ENCODE data around the gene NDUFV1.
"Not testable (repeated sequence)": the region's sequence is repeated elsewhere in the genome, so short reads cannot be mapped to it uniquely, and the experiment has no call there.

Gene NDUFV1

DNA sequence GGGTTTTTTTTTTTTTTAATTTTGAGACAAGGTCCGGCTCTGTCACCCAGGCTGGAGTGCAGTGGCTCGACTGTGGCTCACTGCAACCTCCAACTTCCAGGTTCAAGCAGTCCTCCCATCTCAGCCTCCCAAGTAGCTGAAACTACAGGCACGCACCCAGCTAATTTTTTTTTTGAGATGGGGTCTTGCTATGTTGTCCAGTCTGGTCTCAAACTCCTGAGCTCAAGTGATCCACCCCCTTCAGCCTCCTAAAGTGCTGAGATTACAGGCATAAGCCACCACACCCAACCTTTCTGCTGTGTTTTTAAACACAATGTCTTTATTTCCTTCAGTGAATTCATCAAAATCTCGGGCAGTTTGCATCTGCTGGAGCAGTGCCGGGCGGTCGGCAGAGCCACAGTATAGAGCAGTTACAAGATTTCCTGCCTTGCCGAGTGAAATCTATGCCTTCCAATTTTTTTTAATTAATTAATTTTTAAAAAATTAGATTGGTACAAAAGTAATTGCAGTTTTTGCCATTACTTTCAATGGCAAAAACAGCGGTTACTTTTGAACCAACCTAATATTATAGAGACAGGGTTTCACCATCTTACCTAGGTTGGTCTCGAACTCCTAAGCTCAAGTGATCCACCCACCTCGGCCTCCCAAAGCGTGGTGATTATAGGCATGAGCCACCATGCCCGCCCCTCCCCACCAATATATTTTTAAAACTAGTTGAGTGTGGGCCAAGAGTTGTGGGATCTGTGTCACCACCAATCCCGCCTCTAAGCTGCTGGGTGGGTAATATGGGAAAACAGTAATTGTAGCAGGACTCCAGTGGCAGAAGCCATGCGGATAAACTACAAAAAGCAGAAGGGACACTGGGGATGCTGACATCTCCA lies 46.5 kb downstream of the NDUFV1 start:
- TF ChIP-seq, protein P1, sequence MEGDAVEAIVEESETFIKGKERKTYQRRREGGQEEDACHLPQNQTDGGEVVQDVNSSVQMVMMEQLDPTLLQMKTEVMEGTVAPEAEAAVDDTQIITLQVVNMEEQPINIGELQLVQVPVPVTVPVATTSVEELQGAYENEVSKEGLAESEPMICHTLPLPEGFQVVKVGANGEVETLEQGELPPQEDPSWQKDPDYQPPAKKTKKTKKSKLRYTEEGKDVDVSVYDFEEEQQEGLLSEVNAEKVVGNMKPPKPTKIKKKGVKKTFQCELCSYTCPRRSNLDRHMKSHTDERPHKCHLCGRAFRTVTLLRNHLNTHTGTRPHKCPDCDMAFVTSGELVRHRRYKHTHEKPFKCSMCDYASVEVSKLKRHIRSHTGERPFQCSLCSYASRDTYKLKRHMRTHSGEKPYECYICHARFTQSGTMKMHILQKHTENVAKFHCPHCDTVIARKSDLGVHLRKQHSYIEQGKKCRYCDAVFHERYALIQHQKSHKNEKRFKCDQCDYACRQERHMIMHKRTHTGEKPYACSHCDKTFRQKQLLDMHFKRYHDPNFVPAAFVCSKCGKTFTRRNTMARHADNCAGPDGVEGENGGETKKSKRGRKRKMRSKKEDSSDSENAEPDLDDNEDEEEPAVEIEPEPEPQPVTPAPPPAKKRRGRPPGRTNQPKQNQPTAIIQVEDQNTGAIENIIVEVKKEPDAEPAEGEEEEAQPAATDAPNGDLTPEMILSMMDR (IDR thresholded peaks at IDR 0.05), result no peak
- TF ChIP-seq ZFX (IDR thresholded peaks at IDR 0.05; ENCODE audit: borderline replicate concordance), result no peak
- no peak overlapping the region for H3K27ac ChIP-seq

DNA sequence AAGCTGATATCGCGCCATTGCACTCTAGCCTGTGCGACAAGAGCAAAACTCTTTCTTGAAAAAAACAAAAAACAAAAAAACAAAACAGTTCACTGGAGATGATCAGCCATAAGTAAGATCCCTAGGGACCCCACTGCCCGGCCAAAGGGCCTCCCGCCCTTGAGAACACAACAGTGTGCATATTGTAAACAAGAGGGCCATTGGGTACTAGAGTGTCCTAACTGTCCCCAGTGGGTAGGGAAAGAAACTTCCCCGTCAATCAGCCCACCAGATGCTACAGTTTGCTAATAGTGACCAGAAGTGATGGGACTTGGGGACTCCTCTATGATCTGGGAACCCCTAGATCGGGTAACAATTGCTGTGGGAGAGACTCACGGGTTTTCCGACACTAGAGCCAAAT lies 47.5 kb downstream of the NDUFV1 start:
- TF ChIP-seq, protein P1 (IDR thresholded peaks at IDR 0.05), result no peak
- no peak for TF ChIP-seq ZFX (IDR thresholded peaks at IDR 0.05; ENCODE audit: borderline replicate concordance)
- no peak overlapping the region for H3K27ac ChIP-seq

DNA sequence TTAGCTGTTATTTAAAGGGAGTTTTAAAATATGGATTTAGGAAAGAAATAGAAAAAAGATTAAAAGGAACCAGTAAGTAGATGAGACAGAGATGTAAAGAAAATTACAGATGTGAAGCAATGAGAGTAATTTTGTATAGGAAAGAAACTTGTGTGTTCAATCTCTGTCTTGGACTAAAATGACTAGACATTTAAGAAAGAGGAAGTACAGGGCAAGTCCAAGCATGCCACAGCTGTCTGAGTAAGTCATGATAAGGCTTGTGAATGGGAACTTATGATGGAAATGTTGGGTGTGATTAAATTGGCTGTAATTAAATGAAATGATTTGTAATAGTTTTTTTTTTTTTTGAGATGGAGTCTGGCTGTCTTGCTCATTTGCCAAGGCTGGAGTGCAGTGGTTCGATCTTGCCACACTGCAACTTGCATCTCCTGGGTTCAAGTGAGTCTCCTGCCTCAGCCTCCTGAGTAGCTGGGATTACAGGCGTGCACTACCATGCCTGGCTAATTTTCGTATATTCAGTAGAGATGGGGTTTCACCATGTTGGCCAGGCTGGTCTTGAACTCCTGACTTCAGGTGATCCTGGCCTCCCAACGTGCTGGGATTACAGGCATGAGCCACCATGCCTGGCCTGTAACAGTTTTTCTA lies 49.7 kb downstream of the NDUFV1 start:
- no peak overlapping the region for H3K27ac ChIP-seq

DNA sequence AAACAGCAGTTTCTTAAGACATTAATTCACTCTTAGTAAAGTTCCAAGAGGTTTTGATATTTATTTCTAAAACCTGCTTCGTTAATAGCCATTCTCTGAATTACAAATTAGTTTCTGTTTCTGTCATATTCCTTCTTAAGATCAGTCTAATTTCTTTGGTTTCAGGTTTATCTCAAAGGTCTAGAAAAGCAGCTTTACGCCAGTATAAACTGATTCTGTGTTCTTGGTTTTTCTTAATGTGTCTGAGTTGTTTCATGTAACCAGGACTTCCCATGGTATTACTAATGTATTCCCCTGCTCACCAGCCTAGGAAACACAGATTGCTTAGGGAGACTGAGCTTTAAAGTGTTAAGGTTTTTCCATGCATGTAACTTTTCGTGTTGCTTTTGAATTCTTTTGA lies 50.6 kb downstream of the NDUFV1 start:
- no peak for TF ChIP-seq ZFX (IDR thresholded peaks at IDR 0.05; ENCODE audit: borderline replicate concordance)
- TF ChIP-seq, protein P1 (IDR thresholded peaks at IDR 0.05), result no peak
- H3K27ac ChIP-seq, result peak overlapping the region; percentile 11; the same call in 1 of the 2 replicates

More for the DNA sequence above, 49.7 kb downstream of the NDUFV1 start:
- TF ChIP-seq, protein P1 (IDR thresholded peaks at IDR 0.05), result no peak
- TF ChIP-seq ZFX (IDR thresholded peaks at IDR 0.05; ENCODE audit: borderline replicate concordance), result no peak

DNA sequence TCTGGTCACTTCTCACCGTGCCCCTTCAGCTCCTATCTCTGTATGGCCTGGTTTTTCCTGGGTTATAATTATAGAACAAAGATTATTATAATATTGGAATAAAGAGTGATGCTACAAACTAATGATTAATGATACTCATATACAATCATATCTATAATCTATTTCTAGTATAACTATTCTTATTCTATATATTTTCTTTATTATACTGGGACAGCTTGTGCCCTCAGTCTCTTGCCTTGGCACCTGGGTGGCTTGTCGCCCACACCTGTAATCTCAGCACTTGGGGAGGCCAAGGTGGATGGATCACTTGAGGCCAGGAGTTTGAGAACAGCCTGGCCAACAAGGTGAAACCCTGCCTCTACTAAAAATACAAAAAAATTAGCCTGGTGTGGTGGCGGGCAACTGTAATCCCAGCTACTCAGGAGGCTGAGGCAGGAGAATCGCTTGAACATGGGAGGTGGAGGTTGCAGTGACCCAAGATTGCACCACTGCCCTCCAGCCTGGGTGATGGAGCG lies 53.0 kb downstream of the NDUFV1 start:
- not testable (repeated sequence) for H3K27ac ChIP-seq
- TF ChIP-seq, protein P1 (IDR thresholded peaks at IDR 0.05), result peak; percentile 65

DNA sequence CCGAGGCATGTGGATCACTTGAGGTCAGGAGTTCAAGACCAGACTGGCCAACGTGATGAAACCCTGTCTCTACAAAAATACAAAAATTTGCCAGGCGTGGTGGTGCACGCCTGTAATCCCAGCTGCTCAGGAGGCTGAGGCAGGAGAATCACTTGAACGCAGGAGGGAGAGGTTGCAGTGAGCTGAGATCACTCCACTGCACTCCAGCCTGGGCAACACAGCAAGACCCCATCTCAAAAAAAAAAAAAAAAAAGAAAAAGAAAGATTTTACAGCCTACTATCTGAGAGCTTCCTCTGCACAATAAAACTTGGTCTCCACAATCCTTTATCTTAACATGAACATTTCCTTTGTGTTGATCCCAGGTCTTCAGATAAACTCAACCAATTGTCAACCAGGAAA lies 54.0 kb downstream of the NDUFV1 start:
- H3K27ac ChIP-seq, result not testable (repeated sequence)
